Trophoblast cell (in vitro differentiated cells and primary cell): Measurements from ENCODE around the gene LRRTM4.

Source experiments
- DNase-seq, 2 donors: peaks; one replicate each; pipeline ENCODE4 v3.0.0-alpha.2; 2016
- H2AFZ ChIP-seq: 2 replicates; pipeline ENCODE4 v1.6.1; 2013; ENCODE audit warnings: low read length, moderate library complexity, mild to moderate bottlenecking; ENCODE audit not compliant: insufficient read depth, poor library complexity
- H2AK5ac ChIP-seq: 2 replicates; pipeline ENCODE4 v1.6.1; 2013; ENCODE audit warnings: mild to moderate bottlenecking, low read length
- H2BK120ac ChIP-seq: 2 replicates; pipeline ENCODE4 v1.6.1; 2013; ENCODE audit warnings: low read length, mild to moderate bottlenecking, moderate library complexity; ENCODE audit not compliant: insufficient read depth, poor library complexity
- H2BK12ac ChIP-seq: 2 replicates; pipeline ENCODE4 v1.6.1; 2013; ENCODE audit warnings: mild to moderate bottlenecking, low read length, moderate library complexity
- H2BK5ac ChIP-seq: 2 replicates; pipeline ENCODE4 v1.6.1; 2013; ENCODE audit warnings: low read length, low read depth, moderate library complexity, mild to moderate bottlenecking; ENCODE audit not compliant: poor library complexity
- H3K14ac ChIP-seq: 2 replicates; pipeline ENCODE4 v1.6.1; 2013; ENCODE audit warnings: mild to moderate bottlenecking, low read length
- H3K18ac ChIP-seq: 2 replicates; pipeline ENCODE4 v1.6.1; 2013; ENCODE audit warnings: mild to moderate bottlenecking, low read length
- H3K23ac ChIP-seq: 2 replicates; pipeline ENCODE4 v1.6.1; 2013; ENCODE audit warnings: low read length
- H3K27ac ChIP-seq: 2 replicates; pipeline ENCODE4 v1.5.1; 2013; ENCODE audit warnings: low read depth, mild to moderate bottlenecking, inconsistent platforms, low read length, moderate library complexity
- H3K27me3 ChIP-seq: 2 replicates; pipeline ENCODE4 v1.6.1; 2013; ENCODE audit warnings: inconsistent platforms, mild to moderate bottlenecking, low read length, moderate library complexity; ENCODE audit not compliant: insufficient read depth
- H3K36me3 ChIP-seq, 2 experiments: 1 replicate in 1 of 2; 2 replicates in 1 of 2; pipeline ENCODE4 v1.6.1; 2013; ENCODE audit warnings: low read length in 2 of 2, mild to moderate bottlenecking in 2 of 2, moderate library complexity in 1 of 2; ENCODE audit not compliant: insufficient read depth in 2 of 2, control insufficient read depth in 1 of 2
- H3K4ac ChIP-seq: 2 replicates; pipeline ENCODE4 v1.6.1; 2013; ENCODE audit warnings: low read depth, mild to moderate bottlenecking, low read length, moderate library complexity
- H3K4me1 ChIP-seq, 2 experiments: 1 replicate in 1 of 2; 2 replicates in 1 of 2; pipeline ENCODE4 v1.6.1; 2013; ENCODE audit warnings: low read length in 2 of 2, mild to moderate bottlenecking in 2 of 2, moderate library complexity in 1 of 2; ENCODE audit not compliant: insufficient read depth in 2 of 2, control insufficient read depth in 1 of 2
- H3K4me2 ChIP-seq: 2 replicates; pipeline ENCODE4 v1.6.1; 2013; ENCODE audit warnings: inconsistent platforms, mild to moderate bottlenecking, low read length, moderate library complexity
- H3K4me3 ChIP-seq: 2 replicates; pipeline ENCODE4 v1.5.1; 2013; ENCODE audit warnings: mild to moderate bottlenecking, low read depth, low read length, inconsistent platforms
- H3K79me1 ChIP-seq: one replicate; pipeline ENCODE4 v1.6.1; 2013; ENCODE audit warnings: low read length
- H3K79me2 ChIP-seq: 2 replicates; pipeline ENCODE4 v1.6.1; 2013; ENCODE audit warnings: low read length, mild to moderate bottlenecking; ENCODE audit not compliant: control insufficient read depth, insufficient read depth, poor library complexity
- H3K9ac ChIP-seq: 2 replicates; pipeline ENCODE4 v1.6.1; 2013; ENCODE audit warnings: mild to moderate bottlenecking, low read length
- H3K9me3 ChIP-seq: 2 replicates; pipeline ENCODE4 v1.6.1; 2013; ENCODE audit warnings: low read depth, mild to moderate bottlenecking, control low read depth, inconsistent platforms, low read length; ENCODE audit not compliant: insufficient read depth
- H4K12ac ChIP-seq: 2 replicates; pipeline ENCODE4 v1.6.1; 2013; ENCODE audit warnings: low read depth, mild to moderate bottlenecking, low read length, moderate library complexity
- H4K8ac ChIP-seq: 2 replicates; pipeline ENCODE4 v1.6.1; 2013; ENCODE audit warnings: low read depth, mild to moderate bottlenecking, low read length, moderate library complexity
- H4K91ac ChIP-seq: one replicate; pipeline ENCODE4 v1.6.1; 2013; ENCODE audit warnings: low read depth, mild to moderate bottlenecking, low read length, moderate library complexity
- WGBS: extraction: QIAGEN DNeasy Blood & Tissue Kit; methylation state at CpG from one replicate; pipeline ENCODE4 v1.1.7; 2013; ENCODE audit warnings: missing lambda C conversion rate; ENCODE audit not compliant: insufficient read length, insufficient coverage; ENCODE audit errors: extremely low coverage; 5-methylcytosine and 5-hydroxymethylcytosine counted together

LRRTM4 gene

DNA sequence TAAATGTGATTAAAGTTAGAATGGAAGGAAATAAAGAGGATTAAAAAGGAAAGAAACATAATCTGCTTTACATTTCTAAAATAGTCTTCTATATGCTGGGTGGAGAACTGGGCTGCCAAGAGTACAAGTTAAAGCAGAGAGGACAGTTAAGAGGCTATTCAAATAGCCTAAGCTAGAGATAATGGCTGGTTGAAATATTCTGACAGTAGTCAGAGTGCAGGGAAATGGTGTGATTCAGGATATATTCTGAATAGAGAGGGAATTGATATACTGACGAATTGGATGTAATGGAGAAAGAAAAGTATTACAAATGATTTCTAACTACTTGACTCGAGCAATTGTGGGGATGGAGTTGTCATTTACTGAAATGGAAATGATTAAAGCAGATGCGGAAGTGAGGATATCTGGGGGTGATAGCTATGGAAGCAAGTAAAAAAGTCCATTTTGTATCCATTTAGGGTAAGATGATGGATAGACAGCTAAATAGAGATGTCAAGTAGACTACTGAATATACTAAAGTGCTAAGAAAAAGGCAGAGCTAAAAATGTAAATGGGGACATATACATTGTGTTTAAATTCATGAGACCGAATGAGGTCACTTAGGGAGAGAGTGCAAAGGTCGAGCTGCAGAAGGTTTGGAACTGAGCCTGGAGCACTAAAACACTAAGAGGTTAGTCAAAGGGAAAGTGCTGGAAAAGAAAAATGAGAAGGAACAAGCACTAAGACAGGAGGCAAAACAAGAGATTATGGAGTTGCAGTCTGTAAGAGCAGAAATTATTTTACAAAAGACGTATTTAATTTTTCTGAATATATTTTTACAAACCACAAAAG is 696.8 kb downstream of the LRRTM4 start:
- H3K79me2 ChIP-seq = no peaks in the 10 kb centered on the region
- H2BK5ac ChIP-seq = no peak overlapping the region
- no peak overlapping the region for H3K4ac ChIP-seq
- no peak overlapping the region for H2BK120ac ChIP-seq
- no peak overlapping the region for H2AK5ac ChIP-seq
- H3K23ac ChIP-seq = no peak overlapping the region
- H3K27ac ChIP-seq = no peak overlapping the region
- no peaks in the 10 kb centered on the region for H3K79me1 ChIP-seq
- H3K9me3 ChIP-seq = no peaks in the 10 kb centered on the region
- no peak overlapping the region for H3K9ac ChIP-seq
- H3K4me3 ChIP-seq = no peak overlapping the region
- no peaks in the 10 kb centered on the region for H3K36me3 ChIP-seq
- no peaks in the 10 kb centered on the region for H3K27me3 ChIP-seq
- DNase-seq = no peak
- H3K4me1 ChIP-seq = no peaks in the 10 kb centered on the region
- no peak overlapping the region for H3K18ac ChIP-seq
- H3K14ac ChIP-seq = no peak overlapping the region
- no CpG with 5 or more reads among the region's 6 CpGs for WGBS
- H4K12ac ChIP-seq = no peak overlapping the region
- no peak overlapping the region for H2BK12ac ChIP-seq
- H4K91ac ChIP-seq = no peak overlapping the region
- H4K8ac ChIP-seq = no peak overlapping the region
- H3K4me2 ChIP-seq = no peak overlapping the region
- no peak overlapping the region for H2AFZ ChIP-seq

DNA sequence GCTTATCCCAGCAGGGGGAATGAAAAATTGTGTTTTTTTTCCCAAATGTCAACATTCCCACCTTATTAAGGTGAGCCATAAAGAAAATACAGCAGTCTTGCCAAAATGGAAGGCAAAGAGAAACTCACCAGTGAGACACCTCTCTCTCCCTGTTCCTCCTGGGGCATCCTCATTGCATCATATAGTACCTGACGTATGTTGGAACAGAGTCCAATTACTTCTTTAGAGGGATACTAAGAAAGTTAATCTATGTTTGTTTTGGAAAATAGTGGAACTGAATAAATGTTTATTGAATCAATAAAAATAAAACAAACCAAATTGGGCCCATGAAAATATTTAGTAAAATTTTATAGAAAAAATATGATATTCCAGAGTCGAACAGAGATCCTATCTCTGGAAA is 700.4 kb downstream of the LRRTM4 start:
- Histone ChIP-seq H4K12ac (no peak overlapping the region), H3K79me1 (no peaks in the 10 kb centered on the region), H2BK12ac (no peak overlapping the region), H4K91ac (no peak overlapping the region), H3K27me3 (no peaks in the 10 kb centered on the region), H3K9me3 (no peaks in the 10 kb centered on the region), H3K27ac (no peak overlapping the region), H2AFZ (no peak overlapping the region), H3K9ac (no peak overlapping the region), H3K4me1 (no peaks in the 10 kb centered on the region), H4K8ac (no peak overlapping the region), H3K23ac (no peak overlapping the region), H3K4me3 (no peak overlapping the region), H3K4ac (no peak overlapping the region), H3K18ac (no peak overlapping the region), H3K36me3 (no peaks in the 10 kb centered on the region), H2BK5ac (no peak overlapping the region), H2BK120ac (no peak overlapping the region), H3K14ac (no peak overlapping the region), H2AK5ac (no peak overlapping the region), H3K4me2 (no peak overlapping the region), H3K79me2 (no peaks in the 10 kb centered on the region)
- WGBS = no CpG with 5 or more reads among the region's 2 CpGs
- DNase-seq = no peak

DNA sequence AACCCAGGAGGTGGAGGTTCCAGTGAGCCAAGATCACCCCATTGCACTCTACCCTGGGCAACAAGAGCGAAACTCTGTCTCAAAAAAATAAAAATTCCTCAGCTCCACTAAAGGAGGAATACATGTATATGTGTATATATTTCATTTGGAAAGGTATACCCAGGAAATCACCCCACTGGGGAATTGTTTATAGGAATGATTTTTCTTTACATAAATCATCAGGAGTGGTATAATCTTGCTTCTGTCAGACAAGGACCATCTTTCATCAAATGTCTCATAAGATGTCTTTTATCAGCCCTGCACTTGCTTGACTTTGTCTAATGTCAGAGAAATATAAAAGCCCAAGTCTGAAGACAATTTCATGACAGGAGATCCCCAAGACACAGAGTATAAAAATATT is 709.1 kb downstream of the LRRTM4 start:
- Histone ChIP-seq H3K36me3 (no peaks in the 10 kb centered on the region), H3K27me3 (no peaks in the 10 kb centered on the region), H2AFZ (no peak overlapping the region), H4K91ac (no peak overlapping the region), H3K23ac (no peak overlapping the region), H3K79me1 (peaks cover 2% of the 10 kb centered on the region), H2BK120ac (no peak overlapping the region), H3K4me1 (peaks cover 0 to 3% of the 10 kb centered on the region in 2 experiments), H2AK5ac (no peak overlapping the region), H3K4me2 (no peak overlapping the region), H2BK5ac (no peak overlapping the region), H3K9me3 (no peaks in the 10 kb centered on the region), H3K9ac (no peak overlapping the region), H3K27ac (no peak overlapping the region), H3K14ac (no peak overlapping the region), H4K12ac (no peak overlapping the region), H3K4ac (no peak overlapping the region), H4K8ac (no peak overlapping the region), H3K18ac (no peak overlapping the region), H3K4me3 (no peak overlapping the region), H3K79me2 (no peaks in the 10 kb centered on the region), H2BK12ac (no peak overlapping the region)
- DNase-seq = no peak
- WGBS = no CpG with 5 or more reads among the region's 1 CpG

DNA sequence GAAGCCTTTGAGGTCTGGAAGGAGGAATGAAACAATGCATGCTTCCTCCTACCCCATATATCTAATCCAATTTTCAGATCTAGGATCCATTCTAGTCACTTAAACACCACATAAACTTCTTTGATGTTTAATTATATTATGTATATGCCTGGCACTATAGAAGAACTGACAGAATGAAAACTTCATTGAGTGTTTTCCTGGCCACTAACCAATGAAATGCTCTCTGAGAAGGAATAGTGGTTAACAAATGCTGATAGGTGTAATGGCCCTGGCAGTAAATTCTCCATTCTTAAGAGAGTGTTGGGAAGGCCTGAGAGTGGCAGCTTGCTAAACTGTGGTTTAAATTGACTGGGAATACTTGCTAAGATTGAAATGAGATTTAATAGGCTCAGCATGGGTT is 710.0 kb downstream of the LRRTM4 start:
- Histone ChIP-seq H3K79me2 (no peaks in the 10 kb centered on the region), H2BK12ac (no peak overlapping the region), H3K36me3 (no peaks in the 10 kb centered on the region), H4K8ac (no peak overlapping the region), H3K4me2 (no peak overlapping the region), H3K23ac (no peak overlapping the region), H2AFZ (no peak overlapping the region), H3K27ac (no peak overlapping the region), H3K4me1 (peaks cover 0 to 3% of the 10 kb centered on the region in 2 experiments), H3K9ac (no peak overlapping the region), H3K79me1 (peaks cover 5% of the 10 kb centered on the region), H2BK120ac (no peak overlapping the region), H2BK5ac (no peak overlapping the region), H3K14ac (no peak overlapping the region), H3K4me3 (no peak overlapping the region), H3K27me3 (no peaks in the 10 kb centered on the region), H3K18ac (no peak overlapping the region), H3K4ac (no peak overlapping the region), H3K9me3 (no peaks in the 10 kb centered on the region), H4K91ac (no peak overlapping the region), H4K12ac (no peak overlapping the region), H2AK5ac (no peak overlapping the region)
- DNase-seq = no peak
